ENCODE results near the gene TMEM219.
"Not testable (repeated sequence)": the region's sequence is repeated elsewhere in the genome, so short reads cannot be mapped to it uniquely, and the experiment has no call there.

The TMEM219 gene

GRCh38 chr16:30017937-30018336 is 56.1 kb downstream of the TMEM219 start:
- not testable (repeated sequence) for H3K9ac ChIP-seq (ENCODE audit: low read length in 2 of 2); H3K4me3 ChIP-seq (ENCODE audit: low read length in 2 of 2); H3K9me3 ChIP-seq (ENCODE audit: control insufficient read depth in 2 of 2, low read length in 2 of 2); H3K27ac ChIP-seq (ENCODE audit: low read length); H3K36me3 ChIP-seq (ENCODE audit: control insufficient read depth in 2 of 2, insufficient read depth in 2 of 2, low read length in 2 of 2); H3K27me3 ChIP-seq (ENCODE audit: control insufficient read depth in 1 of 2, insufficient read depth in 2 of 2, low read length in 2 of 2)
- peaks cover 11% of the 10 kb centered on the region for H3K4me1 ChIP-seq (ENCODE audit: control insufficient read depth, insufficient read depth, low read length)

- no peak overlapping the region for H3K27ac ChIP-seq (ENCODE audit: low read length)
- H3K4me3 ChIP-seq (ENCODE audit: low read length in 2 of 2) = no peak overlapping the region
- no peaks in the 10 kb centered on the region for H3K9me3 ChIP-seq (ENCODE audit: control insufficient read depth in 2 of 2, low read length in 2 of 2)
- H3K27me3 ChIP-seq (ENCODE audit: control insufficient read depth in 1 of 2, insufficient read depth in 2 of 2, low read length in 2 of 2) = no peaks in the 10 kb centered on the region
- no peak overlapping the region for H3K9ac ChIP-seq (ENCODE audit: low read length in 2 of 2)
- no peaks in the 10 kb centered on the region for H3K36me3 ChIP-seq (ENCODE audit: control insufficient read depth in 2 of 2, insufficient read depth in 2 of 2, low read length in 2 of 2)
- H3K4me1 ChIP-seq (ENCODE audit: control insufficient read depth, insufficient read depth, low read length) = peaks cover 11% of the 10 kb centered on the region
Observed at GRCh38 chr16:30018731-30019158, 56.9 kb downstream of the TMEM219 start.
